NCI-H69 (cell line): ENCODE measurements around the gene MINDY1.
A peak's percentile ranks its signal among the peaks of the same experiment; 100 is the strongest.

Experiments used
- DNase-seq: peaks from one replicate; lab custom pipeline; 2025; lab: John Stamatoyannopoulos, UW

Gene MINDY1, protein sequence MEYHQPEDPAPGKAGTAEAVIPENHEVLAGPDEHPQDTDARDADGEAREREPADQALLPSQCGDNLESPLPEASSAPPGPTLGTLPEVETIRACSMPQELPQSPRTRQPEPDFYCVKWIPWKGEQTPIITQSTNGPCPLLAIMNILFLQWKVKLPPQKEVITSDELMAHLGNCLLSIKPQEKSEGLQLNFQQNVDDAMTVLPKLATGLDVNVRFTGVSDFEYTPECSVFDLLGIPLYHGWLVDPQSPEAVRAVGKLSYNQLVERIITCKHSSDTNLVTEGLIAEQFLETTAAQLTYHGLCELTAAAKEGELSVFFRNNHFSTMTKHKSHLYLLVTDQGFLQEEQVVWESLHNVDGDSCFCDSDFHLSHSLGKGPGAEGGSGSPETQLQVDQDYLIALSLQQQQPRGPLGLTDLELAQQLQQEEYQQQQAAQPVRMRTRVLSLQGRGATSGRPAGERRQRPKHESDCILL

DNA sequence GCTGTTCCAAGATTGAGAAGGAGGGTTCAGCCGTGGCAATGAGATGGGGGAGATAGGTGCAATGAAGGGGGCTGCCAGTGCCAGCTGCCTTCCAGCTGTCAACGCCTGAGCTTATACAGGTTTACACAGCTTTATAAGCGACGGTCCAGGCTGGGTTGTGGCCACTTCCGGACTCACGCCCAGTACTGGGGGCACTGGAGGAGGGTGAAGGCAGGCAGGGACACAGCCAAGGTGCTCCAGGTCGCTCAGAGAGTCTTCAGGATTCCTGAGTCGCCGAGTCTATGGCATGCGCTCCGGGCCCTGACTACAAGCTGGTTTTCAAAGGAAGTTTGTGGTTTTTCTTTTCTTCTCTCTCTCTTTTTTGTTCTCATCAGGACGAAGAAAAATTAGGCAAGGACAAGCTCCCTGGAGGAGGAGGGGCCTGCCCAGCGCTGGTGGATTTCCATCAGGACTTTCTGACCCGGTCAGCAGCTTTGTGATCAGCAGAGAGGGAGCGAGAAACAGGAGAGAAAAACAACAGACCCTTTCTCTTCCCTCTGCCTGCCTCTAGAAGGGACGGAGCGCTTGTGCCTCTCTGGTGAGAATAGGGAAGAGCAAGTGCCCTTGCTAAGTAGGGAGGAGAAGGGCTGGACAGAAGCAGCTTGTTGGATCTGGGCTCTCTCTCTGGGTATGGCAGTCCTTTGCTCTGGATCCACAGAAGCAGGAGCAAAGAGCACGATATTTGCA, at the start of gene MINDY1:
Gene MINDY1, minus strand, starts transcription at position 576 of the 726 bp plus-strand sequence. CDS start 4,285 bp downstream, outside the sequence.
- DNase-seq: peak; percentile 93

DNA sequence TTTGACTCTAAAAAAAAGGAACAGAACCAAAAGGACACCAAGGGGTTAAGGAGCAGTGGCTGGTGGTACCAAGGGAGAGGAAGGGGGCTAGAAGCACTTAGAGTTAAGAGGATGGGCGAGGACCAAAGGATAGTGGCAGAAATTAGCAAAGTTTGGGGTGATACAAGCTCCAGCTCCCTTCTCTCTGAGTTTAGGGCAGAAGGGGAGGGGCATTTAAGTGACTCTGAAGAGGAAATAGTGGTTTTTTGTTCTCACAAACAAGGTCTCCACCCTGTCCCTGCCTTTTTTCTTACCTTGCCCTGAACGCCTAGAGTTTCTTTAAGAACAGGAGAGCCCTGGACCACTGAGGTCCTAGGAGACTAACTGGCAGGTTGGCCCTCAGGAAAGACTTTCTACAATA, 49.4 kb upstream of the MINDY1 start:
- DNase-seq: no peak

GRCh38 chr1:151055581-151055980, 48.9 kb upstream of the MINDY1 start:
- DNase-seq: no peak

GRCh38 chr1:151054971-151055547, 48.4 kb upstream of the MINDY1 start:
- DNase-seq: no peak

GRCh38 chr1:151051356-151052009, 44.8 kb upstream of the MINDY1 start:
- no peak for DNase-seq

DNA sequence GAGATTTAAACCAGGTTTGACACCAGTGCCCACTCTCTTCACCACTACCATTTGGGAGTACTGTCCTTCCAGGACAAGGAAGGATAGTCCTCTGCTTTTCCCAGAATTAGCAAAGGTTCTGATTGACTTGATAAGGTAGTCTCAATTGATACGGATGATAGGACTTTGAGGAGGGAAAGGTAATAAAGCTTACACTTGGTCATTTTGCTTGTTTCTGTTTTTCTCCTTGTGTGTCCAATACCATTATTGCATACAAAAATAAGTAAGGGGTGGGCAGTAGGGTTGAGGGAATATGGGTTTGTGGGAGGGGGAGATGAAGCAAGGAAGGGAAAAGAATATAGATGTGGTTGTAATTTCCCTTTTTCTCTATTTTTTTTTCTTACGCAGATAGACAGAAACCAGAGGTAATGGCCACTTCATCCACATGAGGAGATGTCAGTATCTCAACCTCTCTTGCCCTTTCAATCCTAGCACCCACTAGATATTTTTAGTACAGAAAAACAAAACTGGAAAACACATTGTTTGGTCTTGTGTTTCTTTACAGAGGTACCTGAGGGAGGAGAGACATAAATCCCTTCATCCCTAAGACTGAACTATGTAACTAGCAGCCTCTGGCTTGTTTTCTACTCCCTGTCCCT, 43.5 kb upstream of the MINDY1 start:
- DNase-seq: no peak

GRCh38 chr1:151049458-151049857, 42.8 kb upstream of the MINDY1 start:
- no peak for DNase-seq

- DNase-seq: no peak
Observed at GRCh38 chr1:151048645-151049032, 41.9 kb upstream of the MINDY1 start.

DNA sequence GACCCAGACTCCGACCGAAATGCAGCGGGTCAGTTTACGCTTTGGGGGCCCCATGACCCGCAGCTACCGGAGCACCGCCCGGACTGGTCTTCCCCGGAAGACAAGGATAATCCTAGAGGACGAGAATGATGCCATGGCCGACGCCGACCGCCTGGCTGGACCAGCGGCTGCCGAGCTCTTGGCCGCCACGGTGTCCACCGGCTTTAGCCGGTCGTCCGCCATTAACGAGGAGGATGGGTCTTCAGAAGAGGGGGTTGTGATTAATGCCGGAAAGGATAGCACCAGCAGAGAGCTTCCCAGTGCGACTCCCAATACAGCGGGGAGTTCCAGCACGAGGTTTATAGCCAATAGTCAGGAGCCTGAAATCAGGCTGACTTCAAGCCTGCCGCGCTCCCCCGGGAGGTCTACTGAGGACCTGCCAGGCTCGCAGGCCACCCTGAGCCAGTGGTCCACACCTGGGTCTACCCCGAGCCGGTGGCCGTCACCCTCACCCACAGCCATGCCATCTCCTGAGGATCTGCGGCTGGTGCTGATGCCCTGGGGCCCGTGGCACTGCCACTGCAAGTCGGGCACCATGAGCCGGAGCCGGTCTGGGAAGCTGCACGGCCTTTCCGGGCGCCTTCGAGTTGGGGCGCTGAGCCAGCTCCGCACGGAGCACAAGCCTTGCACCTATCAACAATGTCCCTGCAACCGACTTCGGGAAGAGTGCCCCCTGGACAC, 41.4 kb upstream of the MINDY1 start:
- DNase-seq: peak; percentile 84

GRCh38 chr1:151047591-151047924, 40.9 kb upstream of the MINDY1 start, which contains the start of gene C1orf56:
TSS of gene C1orf56 (plus strand) at chr1:151047751. CDS start at chr1:151047848, 97 bp downstream.
- DNase-seq: peak; percentile 93

- DNase-seq: no peak
Observed at GRCh38 chr1:151043163-151043562, 36.5 kb upstream of the MINDY1 start.

DNA sequence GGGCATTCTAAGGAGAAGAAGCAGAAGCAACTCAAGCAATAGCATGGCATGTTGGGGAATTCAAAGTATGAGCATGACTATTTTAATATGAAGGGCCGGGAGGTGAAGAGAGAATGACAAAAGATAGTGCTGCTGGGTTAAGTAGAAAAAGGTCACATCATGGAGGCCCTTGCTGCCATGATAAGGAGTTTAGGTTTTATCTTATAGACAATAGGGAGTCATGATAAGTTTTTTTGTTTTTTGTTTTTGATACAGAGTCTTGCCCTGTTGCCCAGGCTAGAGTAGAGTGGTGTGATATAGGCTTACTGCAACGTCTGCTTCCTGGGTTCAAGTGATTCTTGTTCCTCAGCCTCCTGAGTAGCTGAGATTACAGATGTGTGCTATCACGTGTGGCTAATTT, 32.8 kb upstream of the MINDY1 start:
- DNase-seq: no peak

- DNase-seq: no peak
Observed at GRCh38 chr1:151037032-151037431, 30.3 kb upstream of the MINDY1 start.

DNA sequence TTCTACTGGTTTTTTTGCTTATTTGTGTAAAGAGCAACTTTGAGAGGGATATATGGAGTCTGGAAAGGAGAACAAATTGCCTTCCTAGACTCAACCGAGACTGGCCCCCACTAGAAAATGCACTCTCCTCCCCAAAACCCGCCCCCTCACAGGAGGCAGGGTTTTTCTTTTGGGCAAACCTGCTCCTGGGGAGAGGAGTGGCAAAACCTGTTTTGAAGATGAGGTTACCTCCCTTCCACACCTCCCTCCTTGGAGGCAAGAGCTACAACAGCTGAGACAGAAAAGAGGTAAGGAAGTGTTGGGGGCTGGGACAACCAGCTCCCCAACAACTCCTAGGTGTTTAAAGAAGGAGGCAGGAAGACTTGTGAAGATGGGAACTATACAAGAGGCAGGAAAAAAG, 29.7 kb upstream of the MINDY1 start, which contains the start of gene BNIPL:
Gene BNIPL, plus strand, starts transcription at position 231 of the 400 bp plus-strand sequence. Its CDS starts 140 bp downstream, at position 371.
- DNase-seq: no peak

- no peak for DNase-seq
Observed at GRCh38 chr1:151035167-151035566, 28.5 kb upstream of the MINDY1 start.

- DNase-seq: no peak
Observed at GRCh38 chr1:151032164-151032563, 25.5 kb upstream of the MINDY1 start.

- DNase-seq: no peak
Observed at GRCh38 chr1:151026460-151026859, 19.8 kb upstream of the MINDY1 start.

GRCh38 chr1:151024540-151025146, 17.9 kb upstream of the MINDY1 start:
- peak; percentile 81 for DNase-seq

- no peak for DNase-seq
Observed at GRCh38 chr1:151013518-151013917, 6.8 kb upstream of the MINDY1 start.

DNA sequence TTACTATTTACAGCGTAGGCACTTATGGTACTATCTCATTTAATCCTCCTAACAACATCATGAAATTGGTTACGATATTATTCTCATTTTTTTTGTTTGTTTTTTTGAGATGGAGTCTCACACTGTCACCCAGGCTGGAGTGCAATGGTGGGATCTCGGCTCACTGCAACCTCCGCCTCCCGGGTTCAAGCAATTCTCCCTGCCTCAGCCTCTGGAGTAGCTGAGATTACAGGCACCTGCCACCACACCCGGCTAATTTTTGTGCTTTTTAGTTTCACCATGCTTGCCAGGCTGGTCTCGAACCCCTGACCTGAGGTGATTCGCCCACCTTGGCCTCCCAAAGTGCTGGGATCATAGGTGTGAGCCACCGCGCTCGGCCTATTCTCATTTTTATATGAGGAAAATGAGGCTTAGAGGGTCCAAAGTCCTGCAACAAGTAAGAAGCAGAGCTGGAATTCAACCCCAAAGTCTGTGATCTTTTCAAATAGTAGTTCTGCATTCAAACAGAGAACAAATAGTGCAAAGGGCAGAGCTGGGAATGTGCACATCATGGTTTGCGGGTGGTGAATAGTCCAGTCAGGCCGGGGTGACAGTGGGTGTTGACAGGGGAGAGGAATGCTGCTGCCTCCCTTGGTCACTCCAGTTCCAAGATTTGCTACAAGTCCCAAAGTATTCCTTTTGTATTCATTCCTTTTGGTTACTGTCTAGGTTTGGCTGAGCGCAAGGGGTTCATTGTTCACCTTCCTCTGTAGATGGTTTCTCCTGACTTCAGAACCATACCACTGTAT, 6.2 kb upstream of the MINDY1 start:
- no peak for DNase-seq
